Measurements from ENCODE around the gene C1orf105. TPM values are rescaled to one million over a fixed set of nuclear protein-coding genes. Genes with fewer than 3 reads are reported as not detected.

The C1orf105 gene
- total and polyA plus RNA-seq, 10 of the 15 experiments (the other 5 are each of a cell fraction or from before 2014, with no cell fraction given): not detected

- no peak for TF ChIP-seq FOXK2 (IDR thresholded peaks at IDR 0.05)
- no peak for TF ChIP-seq CREM (IDR thresholded peaks at IDR 0.05; ENCODE audit: low read depth)
- no peak for TF ChIP-seq SPI1 (IDR thresholded peaks at IDR 0.05; ENCODE audit: borderline replicate concordance, insufficient read depth, low read depth, low read length)
- TF ChIP-seq DPF2 (IDR thresholded peaks at IDR 0.05): no peak
- TF ChIP-seq ZNF384 (IDR thresholded peaks at IDR 0.05; ENCODE audit: borderline replicate concordance, low read depth, low read length): no peak
- no peak for TF ChIP-seq USF2 (IDR thresholded peaks at IDR 0.05; ENCODE audit: borderline replicate concordance, low read depth, low read length)
- TF ChIP-seq ZZZ3 (IDR thresholded peaks at IDR 0.05; ENCODE audit: control insufficient read depth, insufficient read length, low read depth): no peak
- TF ChIP-seq KAT2A (conservative IDR thresholded peaks at IDR 0.05; ENCODE audit: control insufficient read depth, low read depth, low read length): no peak
- TF ChIP-seq LARP7 (IDR thresholded peaks at IDR 0.05): no peak
- no peak for TF ChIP-seq CEBPB (IDR thresholded peaks at IDR 0.05; ENCODE audit: borderline replicate concordance in 1 of 2, low read depth in 2 of 2, low read length in 2 of 2)
- TF ChIP-seq ZBTB33 (IDR thresholded peaks at IDR 0.05): no peak
- no peak for DNase-seq (ENCODE audit: low read depth, low spot score)
- intact Hi-C loops (cut with micrococcal nuclease; ENCODE audit: unreplicated experiment) (no loop called here), in situ Hi-C loops (cut with MboI) (no loop called here)
- no peak for ATAC-seq
- ChIA-PET RAD21 (ENCODE audit: unreplicated experiment) (interaction anchor here (13.1 to 15.1 kb wide), 2 partner anchors 32 to 47 kb away, joined by 364 to 394 read pairs; no protein-coding TSS in a partner anchor), POLR2A (interaction anchor here (1.0 to 3.4 kb wide), 3 partner anchors 10 to 52 kb away, joined by 3 to 43 read pairs (median 4); no protein-coding TSS in a partner anchor), SMC1A (ENCODE audit: uncharacterized antibody, unreplicated experiment) (interaction anchor here (11.5 to 16.5 kb wide), 3 partner anchors 10 to 48 kb away, joined by 345 to 458 read pairs (median 413); no protein-coding TSS in a partner anchor), CTCF (interaction anchor here (1.2 to 12.4 kb wide), 3 partner anchors 29 to 208 kb away, joined by 3 to 153 read pairs (median 131); no protein-coding TSS in a partner anchor)
- no peaks in the 10 kb centered on the region for H3K79me2 ChIP-seq (ENCODE audit: control insufficient read depth, insufficient read depth, low read length)
- no peaks in the 10 kb centered on the region for H3K36me3 ChIP-seq (ENCODE audit: control insufficient read depth in 2 of 2, insufficient read depth in 2 of 2, low read length in 1 of 2)
- BruUV-seq (replicated peaks): no TSS peak
- no peak overlapping the region; the same call in 1 of the 2 replicates for H3K27ac ChIP-seq (ENCODE audit: control insufficient read depth, insufficient read depth)
- no peak overlapping the region for H3K4me2 ChIP-seq (ENCODE audit: control insufficient read depth, insufficient read depth)
- no peaks in the 10 kb centered on the region for H4K20me1 ChIP-seq (ENCODE audit: control insufficient read depth, insufficient read depth)
- no peak overlapping the region for H3K4me3 ChIP-seq
- no peaks in the 10 kb centered on the region for H3K9me3 ChIP-seq (replicated peaks; ENCODE audit: control insufficient read depth, insufficient read depth, low read length)
- peaks cover 36% of the 10 kb centered on the region for H3K4me1 ChIP-seq (ENCODE audit: control insufficient read depth, insufficient read depth, low read length)
- H3K27me3 ChIP-seq (replicated peaks in 1 of 2; ENCODE audit: control insufficient read depth in 2 of 2, insufficient read depth in 2 of 2, low read length in 1 of 2): no peaks in the 10 kb centered on the region
- 92% methylated on average over 8 of the region's 8 CpGs for WGBS (ENCODE audit: insufficient coverage, insufficient replicate concordance, low lambda C conversion rate, missing lambda C conversion rate)
- no peak overlapping the region for H2AFZ ChIP-seq (ENCODE audit: control insufficient read depth, low read depth, low read length)
- FAIRE-seq: no peak
- H3K9ac ChIP-seq (ENCODE audit: control insufficient read depth, insufficient read depth, low read length): no peak overlapping the region
Observed at GRCh38 chr1:172388490-172388889, 32.0 kb upstream of the C1orf105 start.

All from GM12878 (cell line).